Type B pancreatic cell (in vitro differentiated cells): ENCODE measurements around the gene VTN. TPM values are rescaled to one million over a fixed set of nuclear protein-coding genes. Genes with fewer than 3 reads are reported as not detected.

ENCODE experiments used
- DNase-seq: peaks from one replicate; pipeline ENCODE4 v3.0.0; 2021; ENCODE audit warnings: mixed read lengths; ENCODE audit not compliant: unreplicated experiment; ENCODE audit errors: extremely low spot score
- H3K27ac Mint-ChIP-seq: 2 replicates; pipeline ENCODE4 v1.8.0; 2021; ENCODE audit warnings: mild to moderate bottlenecking, mixed read lengths
- H3K27me3 Mint-ChIP-seq: 2 replicates; pipeline ENCODE4 v1.8.0; 2021; ENCODE audit warnings: mixed read lengths
- H3K36me3 Mint-ChIP-seq: 2 replicates; pipeline ENCODE4 v1.8.0; 2021; ENCODE audit warnings: mixed read lengths
- H3K4me1 Mint-ChIP-seq: one replicate; pipeline ENCODE4 v1.8.0; 2021; ENCODE audit warnings: mixed read lengths; ENCODE audit not compliant: unreplicated experiment
- H3K4me3 Mint-ChIP-seq: 2 replicates; pipeline ENCODE4 v1.8.0; 2021; ENCODE audit warnings: mild to moderate bottlenecking, mixed read lengths
- H3K9me3 Mint-ChIP-seq: 2 replicates; pipeline ENCODE4 v1.8.0; 2021; ENCODE audit warnings: mixed read lengths
- CTCF ChIP-seq: fragments of 200-600 bp; sonication (generic); conservative IDR thresholded peaks from 2 replicates; pipeline ENCODE4 v1.5.0; 2021; ENCODE audit warnings: antibody characterized with exemption, mild to moderate bottlenecking
- long read RNA-seq: library from polyadenylated mRNA; unstranded; transcript quantifications from one replicate; pipeline ENCODE4 v2.0.0, GENCODE V29; 2020
- total RNA-seq: library from RNA; stranded (reverse); gene quantifications from 2 replicates; pipeline ENCODE4 v1.2.1, GENCODE V29; 2021; ENCODE audit warnings: low replicate concordance

The VTN gene, protein sequence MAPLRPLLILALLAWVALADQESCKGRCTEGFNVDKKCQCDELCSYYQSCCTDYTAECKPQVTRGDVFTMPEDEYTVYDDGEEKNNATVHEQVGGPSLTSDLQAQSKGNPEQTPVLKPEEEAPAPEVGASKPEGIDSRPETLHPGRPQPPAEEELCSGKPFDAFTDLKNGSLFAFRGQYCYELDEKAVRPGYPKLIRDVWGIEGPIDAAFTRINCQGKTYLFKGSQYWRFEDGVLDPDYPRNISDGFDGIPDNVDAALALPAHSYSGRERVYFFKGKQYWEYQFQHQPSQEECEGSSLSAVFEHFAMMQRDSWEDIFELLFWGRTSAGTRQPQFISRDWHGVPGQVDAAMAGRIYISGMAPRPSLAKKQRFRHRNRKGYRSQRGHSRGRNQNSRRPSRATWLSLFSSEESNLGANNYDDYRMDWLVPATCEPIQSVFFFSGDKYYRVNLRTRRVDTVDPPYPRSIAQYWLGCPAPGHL
- total RNA-seq, result 20.3 and 54.1 TPM in 2 replicates
- long read RNA-seq, transcript VTN-201 (8 exons, 2,149 nt), result major isoform, 281 of 298 reads
- long read RNA-seq, partial matches to known transcripts, result 3 of 298 reads
- long read RNA-seq, other reads (novel, unspliced or antisense), result 14 of 298 reads

GRCh38 chr17:28370035-28370743, at the start of gene VTN:
Gene VTN, minus strand, starts transcription at chr17:28370307. Its CDS starts 104 bp downstream, at chr17:28370203.
- Mint-ChIP-seq H3K9me3 (no peaks in the 10 kb centered on the region), H3K27ac (peak within 1 kb of the TSS; percentile 91), H3K27me3 (peaks cover 14% of the 10 kb centered on the region), H3K36me3 (peaks cover 4% of the 10 kb centered on the region), H3K4me1 (peaks cover 28% of the 10 kb centered on the region), H3K4me3 (peak within 1 kb of the TSS; percentile 92)
- DNase-seq, result no peak
- TF ChIP-seq CTCF, result no peak

GRCh38 chr17:28416703-28417311, 46.7 kb upstream of the VTN start:
- Mint-ChIP-seq H3K9me3 (no peaks in the 10 kb centered on the region), H3K4me1 (no peaks in the 10 kb centered on the region), H3K27ac (peak overlapping the region; percentile 4), H3K36me3 (no peaks in the 10 kb centered on the region), H3K4me3 (no peak overlapping the region), H3K27me3 (peaks cover 24% of the 10 kb centered on the region)
- TF ChIP-seq CTCF, result peak; percentile 78
- DNase-seq, result no peak

DNA sequence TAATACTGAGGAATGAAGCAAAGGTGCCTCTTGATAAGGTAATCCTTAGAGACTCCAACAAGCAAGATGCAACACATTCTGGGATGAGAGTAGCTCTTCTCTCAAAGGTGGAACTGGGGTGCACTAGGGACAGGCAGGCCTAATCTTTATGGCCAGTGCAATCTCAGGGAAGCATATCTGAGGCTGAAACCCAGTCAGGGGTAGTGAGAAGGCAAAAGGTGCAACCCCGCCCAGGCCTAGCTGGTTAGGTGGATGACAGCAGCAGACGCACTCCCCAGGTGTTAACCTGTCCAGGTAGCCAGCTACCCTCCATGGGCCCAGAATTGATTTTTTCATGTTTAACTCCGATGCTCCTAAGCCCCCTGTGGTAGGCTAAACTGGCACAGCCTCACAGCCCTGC, 45.8 kb upstream of the VTN start:
- Mint-ChIP-seq H3K9me3 (no peaks in the 10 kb centered on the region), H3K4me1 (no peaks in the 10 kb centered on the region), H3K27me3 (peaks cover 26% of the 10 kb centered on the region), H3K36me3 (no peaks in the 10 kb centered on the region), H3K27ac (no peak overlapping the region), H3K4me3 (no peak overlapping the region)
- no peak for TF ChIP-seq CTCF
- DNase-seq, result no peak

GRCh38 chr17:28413804-28414203, 43.7 kb upstream of the VTN start:
- TF ChIP-seq CTCF, result no peak
- Mint-ChIP-seq H3K27ac (no peak overlapping the region), H3K4me3 (no peak overlapping the region), H3K27me3 (peaks cover 28% of the 10 kb centered on the region), H3K4me1 (no peaks in the 10 kb centered on the region), H3K36me3 (no peaks in the 10 kb centered on the region), H3K9me3 (no peaks in the 10 kb centered on the region)
- DNase-seq, result no peak

GRCh38 chr17:28412099-28412498, 42.0 kb upstream of the VTN start:
- Mint-ChIP-seq H3K27ac (no peak overlapping the region), H3K36me3 (no peaks in the 10 kb centered on the region), H3K4me3 (no peak overlapping the region), H3K27me3 (peaks cover 32% of the 10 kb centered on the region), H3K4me1 (peaks cover 15% of the 10 kb centered on the region), H3K9me3 (no peaks in the 10 kb centered on the region)
- DNase-seq, result no peak
- no peak for TF ChIP-seq CTCF
